HG03025 (cell line): Measurements from ENCODE around the gene JUN.
"Not testable (repeated sequence)": the region's sequence is repeated elsewhere in the genome, so short reads cannot be mapped to it uniquely, and the experiment has no call there.

Experiments used
- ATAC-seq: cut with Tn5 transposase; IDR thresholded peaks from one replicate; pipeline ENCODE4 v1.9.1; 2021; ENCODE audit warnings: mild to moderate bottlenecking, moderate library complexity; ENCODE audit not compliant: unreplicated experiment, low FRiP score

The JUN gene

GRCh38 chr1:58809325-58810010 is 25.6 kb upstream of the JUN start:
- no peak for ATAC-seq

DNA sequence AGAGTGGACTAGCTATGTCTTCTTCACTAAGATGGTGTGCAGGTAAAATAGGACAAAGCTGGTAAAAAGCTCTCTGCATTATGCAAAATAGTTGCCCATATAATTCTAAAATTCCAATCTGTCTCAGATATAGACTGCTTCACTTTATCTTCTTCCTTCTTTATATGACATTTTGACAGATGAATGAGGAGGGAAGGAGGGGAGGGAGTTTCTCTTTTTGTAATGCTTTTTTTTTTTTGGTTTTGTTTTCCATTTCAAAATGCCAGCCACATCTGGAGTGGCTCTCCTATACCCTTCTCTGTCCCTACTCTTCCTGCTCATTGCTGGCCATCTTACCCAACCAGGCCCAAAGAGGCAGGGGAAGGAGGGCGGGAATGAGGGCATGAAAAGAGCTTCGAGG is 24.2 kb upstream of the JUN start:
- ATAC-seq = no peak

GRCh38 chr1:58805716-58806571 is 22.1 kb upstream of the JUN start:
- peak; percentile 73 for ATAC-seq

GRCh38 chr1:58804853-58805565 is 21.2 kb upstream of the JUN start:
- no peak for ATAC-seq

DNA sequence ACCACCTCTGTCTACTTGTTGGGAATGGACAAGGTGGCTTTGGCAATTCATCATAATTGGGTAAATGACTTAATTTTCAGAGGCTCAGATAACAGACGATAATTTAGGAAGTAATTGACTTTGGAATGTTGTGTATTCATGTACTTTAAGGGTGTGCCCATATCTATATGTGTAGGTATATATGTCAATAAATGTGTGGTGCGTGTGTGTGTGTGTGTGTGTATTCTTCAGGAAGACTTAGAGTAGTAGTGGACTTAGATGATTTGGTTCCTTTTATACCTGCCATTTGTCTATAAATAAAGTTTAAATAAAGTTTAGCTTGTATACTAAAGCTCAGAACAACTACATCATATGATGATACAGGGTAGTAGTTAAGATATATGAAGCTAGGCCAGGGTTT is 20.0 kb upstream of the JUN start:
- no peak for ATAC-seq

- no peak for ATAC-seq
Observed at GRCh38 chr1:58802640-58803399, 19.0 kb upstream of the JUN start.

DNA sequence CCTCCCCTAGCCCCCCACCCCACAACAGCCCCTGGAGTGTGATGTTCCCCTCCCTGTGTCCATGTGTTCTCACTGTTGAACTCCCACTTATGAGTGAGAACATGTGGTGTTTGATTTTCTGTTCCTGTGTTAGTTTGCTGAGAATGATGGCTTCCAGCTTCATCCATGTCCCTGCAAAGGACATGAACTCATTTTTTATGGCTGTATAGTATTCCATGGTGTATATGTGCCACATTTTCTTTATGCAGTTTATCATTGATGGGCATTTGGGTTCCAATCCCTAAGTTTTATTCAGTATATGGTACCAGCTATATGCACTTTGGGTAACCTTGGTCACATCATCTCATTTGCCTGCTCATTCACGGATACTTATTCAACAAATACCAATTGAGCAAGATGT is 17.4 kb upstream of the JUN start:
- ATAC-seq = not testable (repeated sequence)

- no peak for ATAC-seq
Observed at GRCh38 chr1:58799650-58800049, 15.8 kb upstream of the JUN start.

DNA sequence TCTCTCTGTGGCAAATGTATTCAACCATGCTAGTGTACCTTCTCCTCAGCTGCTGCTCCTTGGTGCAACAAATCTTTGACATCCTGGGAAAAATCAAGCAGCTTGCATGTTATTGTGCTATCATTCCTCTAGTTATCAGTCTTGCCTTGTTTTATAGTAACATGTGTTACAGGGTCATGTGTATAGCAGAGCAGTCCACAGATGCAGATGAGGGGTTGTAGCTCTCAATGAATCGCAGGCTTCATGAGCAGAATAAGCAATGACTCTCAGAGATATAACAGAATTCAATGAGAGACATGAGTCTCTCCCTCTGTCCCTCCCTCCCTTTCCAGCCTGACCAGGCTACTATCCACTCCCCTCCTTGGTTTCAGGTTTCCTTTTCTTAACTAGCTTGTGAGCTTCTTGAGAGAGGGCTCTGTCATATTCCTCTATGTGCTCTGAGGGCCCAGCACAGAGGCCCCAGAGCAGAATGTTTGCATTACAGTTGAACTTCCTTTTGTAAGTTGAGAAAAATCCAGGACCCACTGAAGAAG is 15.1 kb upstream of the JUN start:
- no peak for ATAC-seq

- ATAC-seq = no peak
Observed at GRCh38 chr1:58796416-58796815, 12.6 kb upstream of the JUN start.

- ATAC-seq = no peak
Observed at GRCh38 chr1:58794585-58794984, 10.7 kb upstream of the JUN start.

DNA sequence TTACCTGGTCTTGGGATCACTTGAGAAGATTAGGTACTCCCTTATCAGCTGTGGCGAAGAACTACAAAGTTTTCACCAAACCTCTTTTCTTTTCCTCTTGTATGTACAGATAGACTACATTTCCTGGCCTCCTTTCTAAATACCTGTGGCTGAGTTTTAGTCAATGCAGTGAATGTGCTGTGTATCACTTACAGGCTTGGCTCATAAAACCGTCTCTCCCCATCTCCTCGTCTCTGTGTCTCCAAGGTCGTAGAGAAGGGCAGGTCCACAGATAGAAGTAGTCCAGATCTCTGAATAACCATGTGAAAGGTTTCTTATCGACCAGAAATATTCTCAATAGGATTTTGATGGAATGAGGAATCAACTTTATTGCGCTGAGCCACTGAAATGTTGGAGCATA is 9.0 kb upstream of the JUN start:
- no peak for ATAC-seq

- no peak for ATAC-seq
Observed at GRCh38 chr1:58791106-58791505, 7.3 kb upstream of the JUN start.

DNA sequence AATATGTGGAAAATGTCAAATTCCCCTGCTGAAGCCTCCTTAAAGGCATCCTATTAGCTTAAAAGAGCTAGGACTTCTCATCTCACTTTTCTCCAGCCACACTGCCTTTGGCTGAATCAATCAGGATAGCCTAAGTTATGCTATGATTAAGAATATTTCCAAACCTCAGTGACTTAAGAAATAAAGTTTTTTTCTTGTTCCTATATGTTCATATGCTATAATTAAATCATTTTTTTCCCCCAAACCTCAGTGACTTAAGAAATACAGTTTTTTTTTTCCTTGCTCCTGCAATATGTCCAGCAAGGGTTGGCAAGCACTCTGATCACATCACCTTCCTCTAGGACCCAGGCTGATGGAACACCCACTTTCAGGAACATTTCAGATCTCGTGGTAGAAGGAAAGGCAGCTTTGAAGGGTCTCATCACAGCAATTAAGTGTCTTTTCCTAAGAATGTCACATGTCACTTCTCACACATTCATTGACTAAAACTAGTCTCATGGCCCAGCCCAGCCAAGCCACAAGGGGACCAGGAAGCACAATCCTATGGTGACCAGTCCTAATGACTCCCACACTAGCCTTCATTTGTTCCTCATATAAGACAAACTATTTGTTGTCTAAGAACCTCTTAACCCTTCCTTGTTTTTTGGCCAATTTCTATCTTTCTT is 6.3 kb upstream of the JUN start:
- no peak for ATAC-seq

- no peak for ATAC-seq
Observed at GRCh38 chr1:58789322-58789856, 5.5 kb upstream of the JUN start.

DNA sequence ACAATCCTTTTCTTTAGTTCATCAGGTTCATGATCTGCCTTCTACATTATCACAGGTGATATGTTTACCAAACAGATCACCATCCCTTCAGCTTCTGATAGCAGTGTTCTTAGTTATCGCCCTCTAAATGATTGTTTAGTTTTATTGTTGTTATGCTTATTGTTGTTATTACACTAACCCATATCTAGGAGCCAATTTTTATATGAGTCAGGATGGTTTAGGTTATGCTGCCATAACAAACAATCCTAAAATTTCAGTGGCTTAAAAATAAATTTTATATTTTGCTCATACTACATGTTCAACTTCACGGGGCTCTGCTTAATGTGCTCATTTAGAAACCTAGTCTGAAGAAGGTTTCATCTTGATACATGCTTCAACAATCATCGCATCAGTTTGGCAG is 4.4 kb upstream of the JUN start:
- no peak for ATAC-seq

GRCh38 chr1:58786927-58787245 is 3.0 kb upstream of the JUN start:
- ATAC-seq = no peak

- no peak for ATAC-seq
Observed at GRCh38 chr1:58786184-58786926, 2.5 kb upstream of the JUN start.

GRCh38 chr1:58785442-58786058 is 1.7 kb upstream of the JUN start:
- no peak for ATAC-seq
